Mesothelial cell of epicardium (in vitro differentiated cells): ENCODE data around the gene TBC1D22A. TPM values are rescaled to one million over a fixed set of nuclear protein-coding genes. Genes with fewer than 3 reads are reported as not detected.

Source experiments
- DNase-seq, 2 experiments: peaks; one replicate each; pipeline ENCODE4 v3.0.0; 2021; ENCODE audit warnings: low spot score in 2 of 2; ENCODE audit not compliant: unreplicated experiment in 2 of 2
- H3K27ac Mint-ChIP-seq: 2 replicates; pipeline ENCODE4 v1.8.0; 2021; ENCODE audit warnings: mixed read lengths
- H3K27me3 Mint-ChIP-seq: 2 replicates; pipeline ENCODE4 v1.8.0; 2021; ENCODE audit warnings: low read depth, mixed read lengths
- H3K36me3 Mint-ChIP-seq: 2 replicates; pipeline ENCODE4 v1.8.0; 2021; ENCODE audit warnings: mixed read lengths
- H3K4me1 Mint-ChIP-seq: 2 replicates; pipeline ENCODE4 v1.8.0; 2021; ENCODE audit warnings: mixed read lengths
- H3K4me3 Mint-ChIP-seq: 2 replicates; pipeline ENCODE4 v1.8.0; 2021; ENCODE audit warnings: mild to moderate bottlenecking, moderate library complexity, mixed read lengths
- H3K9me3 Mint-ChIP-seq: 2 replicates; pipeline ENCODE4 v1.8.0; 2021; ENCODE audit warnings: mixed read lengths
- CTCF ChIP-seq: fragments of 200-600 bp; sonication (generic); IDR thresholded peaks from one replicate; pipeline ENCODE4 v1.5.0; 2021; ENCODE audit warnings: antibody characterized with exemption; ENCODE audit not compliant: unreplicated experiment
- total RNA-seq: library from RNA; stranded (reverse); gene quantifications from 3 replicates; pipeline ENCODE4 v1.2.1, GENCODE V29; 2021

TBC1D22A gene
- total RNA-seq, 1 donor from 2014 or later, result 26.6 TPM

DNA sequence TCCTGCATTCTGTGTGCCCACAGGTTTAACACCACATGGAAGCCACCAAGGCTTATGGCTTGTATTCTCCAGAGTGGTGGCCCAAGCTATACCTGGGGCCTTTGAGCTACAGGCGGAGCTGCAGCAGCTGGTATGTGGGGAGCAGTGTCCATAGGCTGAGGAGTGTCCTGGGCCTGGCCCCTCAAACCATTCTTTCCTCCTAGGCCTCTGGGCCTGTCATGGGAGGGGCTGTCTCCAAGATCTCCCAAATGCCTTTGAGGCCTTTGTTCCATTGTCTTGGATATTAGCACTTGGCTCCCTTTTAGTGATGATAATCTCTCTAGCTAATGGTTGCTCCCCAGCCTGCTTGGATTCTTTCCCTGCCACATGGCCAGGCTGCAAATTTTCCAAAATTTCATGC is 6.4 kb upstream of the TBC1D22A start:
- Mint-ChIP-seq H3K9me3 (peaks cover 7% of the 10 kb centered on the region), H3K36me3 (peaks cover 6% of the 10 kb centered on the region), H3K27me3 (no peaks in the 10 kb centered on the region), H3K4me3 (no peak overlapping the region), H3K4me1 (peaks cover 10% of the 10 kb centered on the region), H3K27ac (no peak overlapping the region)
- DNase-seq, result no peak
- no peak for TF ChIP-seq CTCF

DNA sequence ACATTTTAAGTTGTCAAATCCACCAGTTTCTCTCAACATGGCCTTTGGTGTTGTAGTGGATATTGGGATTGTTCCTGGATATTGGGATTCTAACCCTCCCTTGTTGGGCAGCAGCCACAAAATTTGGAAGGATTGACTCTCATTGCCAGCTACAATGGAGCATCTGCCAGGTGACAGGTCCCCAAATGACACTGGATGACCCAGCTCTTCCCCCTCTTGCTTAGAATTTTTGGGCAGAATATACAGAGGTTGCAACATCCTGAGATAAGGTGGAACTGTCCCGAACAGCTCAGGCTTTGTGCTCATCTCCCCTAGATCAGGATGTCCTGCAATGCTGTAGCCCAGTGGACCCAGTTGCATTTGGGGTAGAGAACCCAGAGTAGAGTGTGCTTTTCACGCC is 5.3 kb upstream of the TBC1D22A start:
- Mint-ChIP-seq H3K9me3 (peaks cover 7% of the 10 kb centered on the region), H3K36me3 (peaks cover 6% of the 10 kb centered on the region), H3K27ac (no peak overlapping the region), H3K27me3 (no peaks in the 10 kb centered on the region), H3K4me3 (no peak overlapping the region), H3K4me1 (peaks cover 19% of the 10 kb centered on the region)
- DNase-seq, result no peak
- TF ChIP-seq CTCF, result no peak

- H3K4me3 Mint-ChIP-seq, result no peak overlapping the region
- H3K9me3 Mint-ChIP-seq, result peaks cover 7% of the 10 kb centered on the region
- peaks cover 25% of the 10 kb centered on the region for H3K4me1 Mint-ChIP-seq
- H3K27ac Mint-ChIP-seq, result no peak overlapping the region
- H3K36me3 Mint-ChIP-seq, result peaks cover 6% of the 10 kb centered on the region
- no peak for DNase-seq
- H3K27me3 Mint-ChIP-seq, result no peaks in the 10 kb centered on the region
- no peak for TF ChIP-seq CTCF
These were observed 4.3 kb upstream of the TBC1D22A start for GRCh38 chr22:46758121-46758520.

DNA sequence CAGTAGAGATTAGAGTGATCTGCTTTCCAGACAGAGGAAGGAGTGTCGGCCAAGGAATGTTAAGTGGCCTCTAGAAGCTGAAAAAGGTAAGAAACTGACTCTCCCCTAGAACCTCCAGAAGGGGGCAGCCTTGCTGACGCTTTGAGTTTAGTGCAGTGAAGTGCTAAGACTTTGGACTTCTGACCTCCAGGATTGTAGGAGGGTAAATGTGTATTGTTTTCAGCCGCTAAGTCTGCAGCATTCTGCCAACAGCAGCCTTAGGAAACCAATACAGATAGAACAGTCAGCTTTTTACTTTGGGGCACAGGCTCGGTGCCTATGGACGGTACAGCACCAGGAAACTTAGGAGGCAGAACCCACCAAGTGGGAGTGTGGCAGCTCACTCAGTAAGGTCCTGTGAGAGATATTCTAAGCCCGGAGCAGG is 3.6 kb upstream of the TBC1D22A start:
- no peak overlapping the region for H3K4me3 Mint-ChIP-seq
- H3K4me1 Mint-ChIP-seq, result peaks cover 29% of the 10 kb centered on the region
- H3K9me3 Mint-ChIP-seq, result peaks cover 7% of the 10 kb centered on the region
- TF ChIP-seq CTCF, result peak; percentile 46
- no peak for DNase-seq
- no peaks in the 10 kb centered on the region for H3K27me3 Mint-ChIP-seq
- H3K36me3 Mint-ChIP-seq, result peaks cover 6% of the 10 kb centered on the region
- peak overlapping the region; percentile 59 for H3K27ac Mint-ChIP-seq

DNA sequence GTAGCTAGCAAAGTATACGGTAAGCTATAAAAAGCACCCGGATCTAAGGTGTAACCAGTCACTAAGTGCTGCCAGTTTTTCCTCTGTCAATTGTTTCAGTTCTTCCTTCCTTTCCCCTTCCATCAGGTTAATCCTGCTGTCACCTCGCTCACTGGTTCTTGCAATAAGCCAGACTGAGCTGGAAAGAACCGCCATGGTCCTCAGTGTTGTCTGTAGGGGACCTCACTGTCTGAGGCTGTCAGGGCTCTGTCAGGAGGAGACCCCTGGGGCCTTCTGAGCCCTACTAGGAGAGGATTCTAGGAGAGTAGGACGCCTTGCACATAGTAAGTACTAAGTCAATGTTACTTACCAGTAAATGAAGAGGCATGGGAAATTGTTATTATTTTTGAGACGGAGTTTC is 1.4 kb upstream of the TBC1D22A start:
- Mint-ChIP-seq H3K36me3 (peaks cover 6% of the 10 kb centered on the region), H3K27me3 (no peaks in the 10 kb centered on the region), H3K4me1 (peaks cover 33% of the 10 kb centered on the region), H3K4me3 (peak overlapping the region; percentile 99), H3K9me3 (peaks cover 7% of the 10 kb centered on the region), H3K27ac (peak overlapping the region; percentile 83)
- no peak for DNase-seq
- TF ChIP-seq CTCF, result no peak
